ENCODE measurements around the gene KCNN3. TPM values are rescaled to one million over a fixed set of nuclear protein-coding genes. Genes with fewer than 3 reads are reported as not detected.

KCNN3 gene
- total RNA-seq, 1 donor from 2014 or later, result 0.20 TPM

DNA sequence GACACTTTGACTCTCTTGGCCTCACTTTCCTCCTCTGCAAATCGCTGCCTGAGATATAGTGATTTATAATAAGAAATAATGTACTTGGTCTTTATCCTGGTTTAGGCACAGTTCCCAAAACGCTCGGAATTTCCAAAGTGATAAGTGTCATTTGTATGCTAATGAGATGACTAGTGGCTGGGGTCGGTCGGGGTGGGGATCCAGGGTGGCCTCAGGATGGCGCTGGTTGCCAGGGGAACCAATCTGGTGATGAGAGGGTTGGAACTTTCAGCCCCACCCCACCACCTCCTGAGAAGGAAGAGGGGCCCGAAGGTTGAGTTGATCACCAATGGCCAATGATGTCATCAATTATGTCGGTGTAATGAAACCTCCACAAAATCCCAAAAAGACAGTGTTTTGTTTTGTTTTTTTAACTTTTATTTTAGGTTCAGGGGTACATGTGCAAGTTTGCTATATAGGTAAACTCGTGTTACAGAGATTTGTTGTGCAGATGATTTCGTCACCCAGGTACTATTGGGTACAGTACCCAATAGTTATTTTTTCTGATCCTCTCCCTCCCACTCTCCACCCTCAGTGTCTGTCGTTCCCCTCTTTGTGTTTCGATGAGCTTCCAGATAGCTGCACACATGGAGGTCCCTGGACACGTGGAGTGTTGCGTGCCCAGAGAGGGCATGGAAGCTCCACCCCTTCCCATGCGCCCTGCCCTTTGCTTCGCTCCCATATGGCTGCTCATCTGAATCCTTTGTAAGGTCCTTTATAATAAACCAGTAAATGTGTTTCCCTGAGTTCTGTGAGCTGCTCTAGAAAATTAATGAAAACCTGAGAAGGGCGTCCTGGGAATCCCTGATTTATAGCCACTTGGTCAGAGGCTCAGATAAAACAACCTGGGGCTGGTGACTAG lies 97.2 kb downstream of the KCNN3 start:
- no peak for DNase-seq (ENCODE audit: low read depth, low spot score)

DNA sequence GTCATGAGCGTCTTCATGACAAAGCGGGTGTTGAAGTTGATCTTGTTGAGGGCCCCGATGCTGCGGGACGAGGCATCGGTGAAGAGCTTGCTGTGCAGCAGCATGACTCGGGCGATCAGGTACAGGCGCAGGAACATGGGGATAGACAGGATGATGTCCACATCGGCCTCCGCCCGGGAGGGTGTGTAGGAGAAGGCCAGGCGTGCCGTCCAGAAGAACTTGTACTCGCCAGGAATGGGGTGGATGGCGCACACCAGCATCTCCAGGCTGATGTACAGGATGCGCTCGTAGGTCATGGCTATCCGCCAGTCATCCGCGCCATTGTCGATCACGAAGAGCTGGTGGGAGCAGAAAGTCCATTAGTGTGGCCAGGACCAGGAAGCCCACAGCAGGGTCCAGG lies 98.0 kb downstream of the KCNN3 start:
- DNase-seq (ENCODE audit: low read depth, low spot score), result no peak

DNA sequence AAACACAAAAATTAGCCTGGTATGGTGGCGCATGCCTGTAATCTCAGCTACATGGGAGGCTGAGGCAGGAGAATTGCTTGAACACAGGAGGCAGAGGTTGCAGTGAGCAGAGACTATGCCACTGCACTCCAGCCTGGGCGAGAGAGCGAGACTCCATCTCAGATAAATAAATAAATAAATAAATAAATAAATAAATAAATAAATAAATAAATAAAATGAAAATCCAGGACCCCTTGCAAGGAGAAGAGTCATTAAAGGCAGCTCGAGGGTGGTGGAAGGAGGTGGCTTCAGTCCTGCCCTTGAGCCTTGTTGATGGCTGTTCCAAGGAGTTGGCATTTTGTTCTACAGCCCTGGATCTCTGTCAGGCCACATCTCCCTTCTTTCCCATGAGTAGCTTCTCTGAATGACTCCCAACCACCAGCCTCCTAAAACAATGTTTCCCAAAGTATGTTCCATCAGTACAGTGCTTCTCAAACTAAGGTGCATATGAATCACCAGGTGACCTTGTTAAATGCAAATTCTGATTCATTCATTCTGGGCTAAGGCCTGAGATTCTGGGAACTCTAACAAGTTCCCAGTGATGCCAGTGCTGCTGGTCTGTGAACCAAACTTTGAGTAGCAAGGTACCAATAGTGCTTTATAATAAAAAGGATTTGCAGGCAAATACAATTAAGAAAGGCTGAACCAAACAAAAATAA lies 99.0 kb downstream of the KCNN3 start:
- DNase-seq (ENCODE audit: low read depth, low spot score), result no peak

DNA sequence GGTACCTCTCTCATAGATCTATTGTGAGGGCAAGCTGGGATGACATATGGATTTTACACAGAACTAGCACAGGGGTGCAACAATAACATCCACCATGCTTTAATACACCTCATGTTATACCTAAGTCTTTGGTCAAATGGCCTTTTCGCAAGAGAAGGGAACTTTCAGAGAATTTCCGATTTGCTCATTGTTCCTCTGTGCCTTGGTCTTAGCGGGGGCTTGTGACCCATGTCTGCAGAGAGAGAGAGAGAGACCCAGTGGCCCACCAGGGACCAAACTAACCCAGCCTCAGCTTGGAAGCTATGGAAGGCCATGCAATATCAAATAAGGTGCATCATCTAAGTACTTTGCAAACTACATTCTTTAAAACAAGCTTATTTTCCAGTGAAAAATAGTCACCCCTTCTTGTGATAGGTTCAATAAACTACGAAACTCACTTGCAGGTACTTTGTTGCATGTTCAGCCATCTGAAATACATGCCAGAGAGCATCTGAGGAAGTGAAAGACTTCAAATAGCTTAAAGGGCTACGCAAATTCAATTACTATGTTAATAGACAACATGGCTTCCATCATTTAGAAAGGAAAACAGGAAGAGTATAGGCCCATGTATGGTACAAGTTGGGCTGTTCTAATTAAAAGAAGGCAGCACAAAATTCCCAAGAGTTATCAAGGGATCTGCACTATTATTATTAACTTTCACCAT lies 100.7 kb downstream of the KCNN3 start:
- DNase-seq (ENCODE audit: low read depth, low spot score), result no peak

DNA sequence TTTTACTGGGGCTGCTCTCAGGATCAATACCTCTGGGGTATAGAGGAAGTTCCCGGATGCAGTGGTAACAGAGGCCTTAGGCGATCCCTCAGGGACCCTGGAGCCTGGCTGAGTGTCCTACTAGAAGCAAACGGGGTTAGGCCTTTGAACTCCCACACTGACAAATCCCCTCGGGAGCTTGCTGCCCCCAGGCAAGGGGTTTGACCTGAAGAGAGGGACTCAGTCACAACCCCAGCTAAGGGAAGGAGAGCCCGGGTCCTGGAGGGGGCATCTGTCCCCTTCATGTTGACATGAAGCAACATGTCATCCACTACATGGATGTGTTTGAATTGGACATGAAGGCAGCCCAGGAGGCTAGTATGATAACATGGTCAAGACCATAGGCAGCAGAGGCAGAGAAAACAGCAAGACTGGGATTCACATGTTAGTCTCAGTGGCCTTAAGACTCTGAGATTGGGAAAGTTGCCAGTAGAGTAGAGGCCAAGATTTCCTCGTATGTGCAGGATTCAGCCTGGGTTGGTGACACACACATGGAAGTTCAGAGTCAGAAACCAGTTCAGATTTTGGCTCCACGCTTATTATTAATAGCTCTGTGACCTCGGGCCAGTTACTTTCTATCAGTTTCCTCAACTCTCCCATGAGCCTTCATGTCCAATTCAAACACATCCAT lies 101.5 kb downstream of the KCNN3 start:
- DNase-seq (ENCODE audit: low read depth, low spot score), result no peak

DNA sequence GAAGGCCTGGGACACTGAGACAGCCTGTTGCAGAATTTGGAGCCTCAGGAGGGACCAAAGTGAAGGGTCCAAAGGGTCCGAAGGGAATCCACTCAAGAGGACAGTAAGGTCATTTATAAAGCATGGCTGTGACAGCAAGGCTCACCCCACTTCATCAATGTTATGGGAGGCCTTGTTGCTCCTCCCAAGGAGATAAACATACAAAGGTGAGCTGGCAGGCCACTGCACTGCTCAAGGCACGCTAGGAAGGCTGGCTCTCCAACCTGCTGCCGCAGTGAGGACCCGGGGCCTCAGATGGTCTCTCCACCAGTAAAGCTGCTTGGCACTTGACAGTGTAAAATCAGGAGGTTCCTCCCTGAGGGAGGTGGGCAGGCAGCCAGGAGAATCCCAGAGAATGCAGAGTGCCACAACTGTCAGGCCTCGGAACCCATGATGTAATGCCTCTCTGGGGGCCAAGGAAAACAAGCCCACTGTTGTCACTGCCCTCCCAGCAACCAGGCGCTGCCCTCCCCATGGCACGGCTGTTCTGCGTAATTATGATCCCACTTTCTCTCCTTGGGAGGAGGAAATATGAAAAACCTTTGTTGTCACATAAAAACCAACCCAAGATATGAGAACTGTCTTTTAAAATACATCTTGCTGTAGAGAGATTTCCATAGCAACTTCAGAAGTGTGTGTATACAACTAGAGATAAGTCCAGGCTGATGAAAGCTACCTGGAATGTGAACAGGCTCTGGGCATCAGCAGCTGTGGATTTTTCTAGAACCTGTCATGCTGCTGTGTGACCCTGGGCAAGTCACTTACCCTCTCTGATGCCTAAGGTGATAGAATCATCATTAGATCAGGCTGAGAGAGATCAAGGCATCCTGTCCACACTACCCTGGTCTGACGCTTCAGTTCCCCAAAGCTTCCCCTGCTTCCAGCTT lies 102.5 kb downstream of the KCNN3 start:
- no peak for DNase-seq (ENCODE audit: low read depth, low spot score)

DNA sequence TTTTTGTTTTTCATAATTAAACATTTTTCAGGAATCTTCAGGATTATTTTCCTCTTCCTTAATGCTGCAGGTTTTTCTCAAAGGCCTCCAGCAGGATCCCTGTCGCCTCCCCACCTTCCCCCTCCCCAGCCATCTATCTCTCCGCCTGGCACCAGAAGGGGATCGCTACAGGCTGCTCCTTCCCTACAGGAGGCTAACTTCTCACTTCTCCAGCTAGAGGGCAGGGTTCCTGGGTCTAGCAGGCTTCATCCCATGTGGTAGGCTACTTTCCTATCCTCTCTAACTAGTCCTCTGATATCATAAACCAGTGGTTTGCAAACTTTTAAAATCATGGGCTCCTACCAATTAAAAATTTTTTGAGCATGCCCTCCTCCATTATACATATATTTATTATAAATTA lies 104.1 kb downstream of the KCNN3 start:
- no peak for DNase-seq (ENCODE audit: low read depth, low spot score)

DNA sequence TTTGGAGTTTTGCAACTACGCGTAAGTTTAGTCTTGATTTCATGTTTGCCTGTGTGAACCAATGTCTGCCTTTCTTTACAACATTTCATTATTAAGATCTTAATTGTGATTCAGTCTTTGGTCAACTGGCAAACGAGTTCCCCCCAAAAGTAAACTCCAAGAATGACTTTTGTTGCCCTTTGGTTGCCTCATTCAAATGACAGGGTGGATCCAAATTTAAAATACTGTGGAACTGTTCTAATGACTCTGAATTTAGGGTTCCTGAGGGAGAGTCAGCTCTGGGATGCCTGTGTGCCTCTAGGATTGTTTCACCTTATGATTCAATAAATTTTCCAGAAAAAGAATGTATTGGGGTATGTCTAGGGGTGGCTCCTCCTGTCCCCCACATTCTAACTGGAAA lies 105.3 kb downstream of the KCNN3 start:
- DNase-seq (ENCODE audit: low read depth, low spot score), result no peak

DNA sequence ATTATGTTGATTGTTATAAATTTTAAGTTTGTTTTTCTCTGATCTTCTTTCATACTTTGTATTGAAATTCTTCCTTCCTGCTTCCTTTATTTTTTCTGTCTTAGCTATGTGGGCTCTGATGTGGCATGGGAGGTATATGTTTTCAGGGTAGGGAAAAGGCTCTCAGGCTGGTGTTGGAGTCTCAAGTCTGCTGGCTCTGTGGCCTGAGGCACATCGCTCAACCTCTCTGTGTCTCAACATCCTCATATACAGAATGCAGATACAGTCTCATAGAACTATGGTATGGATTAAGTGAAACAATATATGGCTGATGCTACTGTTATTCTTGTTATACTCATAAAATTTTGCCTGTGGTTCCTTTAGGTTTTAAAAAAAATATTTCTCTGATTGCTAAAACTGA lies 105.9 kb downstream of the KCNN3 start:
- no peak for DNase-seq (ENCODE audit: low read depth, low spot score)

DNA sequence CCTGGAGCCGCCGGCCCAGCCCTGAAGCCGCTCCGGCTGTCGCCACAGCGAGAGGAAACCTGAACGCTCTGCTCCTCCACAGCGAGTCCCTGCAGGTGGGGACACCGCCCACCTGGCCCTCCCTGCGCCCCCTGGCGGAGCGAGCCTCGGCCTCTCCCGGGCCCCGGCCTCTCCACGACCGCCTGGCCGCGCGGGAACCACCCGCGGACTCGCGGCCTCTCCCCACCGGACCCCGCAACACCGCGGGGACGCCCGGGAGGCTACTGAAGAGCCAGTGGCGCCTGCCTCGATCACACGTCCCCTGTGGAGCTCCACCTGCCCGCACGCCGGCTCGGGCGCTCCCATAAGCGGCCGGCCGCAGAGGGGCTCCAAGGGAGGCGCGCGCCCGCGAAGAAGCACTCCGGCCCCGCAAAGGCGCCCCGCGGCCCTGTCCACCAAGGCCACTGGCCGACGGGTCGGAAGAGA lies 109.6 kb downstream of the KCNN3 start:
- no peak for DNase-seq (ENCODE audit: low read depth, low spot score)

DNA sequence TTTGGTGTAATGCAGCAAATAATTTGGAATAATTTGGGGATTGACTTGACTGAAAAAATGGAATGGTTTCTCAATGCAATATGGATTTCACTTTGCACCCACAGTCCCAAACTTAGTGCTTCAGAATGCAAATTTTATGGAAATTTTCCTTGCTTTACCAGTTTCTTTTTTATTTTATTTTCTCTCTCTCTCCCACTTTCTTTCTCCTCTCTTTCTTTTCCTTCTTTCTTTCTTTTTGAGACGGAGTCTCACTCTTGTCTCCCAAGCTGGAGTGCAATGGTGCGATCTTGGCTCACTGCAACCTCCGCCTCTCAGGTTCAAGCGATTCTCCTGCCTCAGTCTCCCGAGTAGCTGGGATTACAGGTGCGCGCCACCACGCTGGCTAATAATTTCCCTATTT lies 110.3 kb downstream of the KCNN3 start:
- no peak for DNase-seq (ENCODE audit: low read depth, low spot score)

DNA sequence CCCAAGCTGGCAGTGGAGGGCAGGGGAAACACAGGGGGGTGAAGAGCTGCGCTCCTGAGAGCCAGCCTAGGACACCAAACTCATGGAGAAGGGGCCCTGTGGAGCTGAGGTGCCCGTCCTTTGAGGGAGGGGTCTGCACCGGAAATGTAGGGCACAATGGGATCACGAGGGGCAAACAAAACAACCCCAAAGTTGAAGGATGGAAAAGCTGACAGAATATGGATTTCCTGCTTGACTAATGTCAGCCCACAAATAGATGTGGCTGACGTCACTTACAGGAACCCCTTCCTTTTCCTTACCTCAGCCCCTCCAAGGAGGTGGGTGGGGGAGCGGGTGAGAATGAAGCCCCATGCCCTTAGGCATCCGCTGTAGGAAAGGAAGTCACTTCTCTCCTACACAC lies 110.9 kb downstream of the KCNN3 start:
- DNase-seq (ENCODE audit: low read depth, low spot score), result no peak

DNA sequence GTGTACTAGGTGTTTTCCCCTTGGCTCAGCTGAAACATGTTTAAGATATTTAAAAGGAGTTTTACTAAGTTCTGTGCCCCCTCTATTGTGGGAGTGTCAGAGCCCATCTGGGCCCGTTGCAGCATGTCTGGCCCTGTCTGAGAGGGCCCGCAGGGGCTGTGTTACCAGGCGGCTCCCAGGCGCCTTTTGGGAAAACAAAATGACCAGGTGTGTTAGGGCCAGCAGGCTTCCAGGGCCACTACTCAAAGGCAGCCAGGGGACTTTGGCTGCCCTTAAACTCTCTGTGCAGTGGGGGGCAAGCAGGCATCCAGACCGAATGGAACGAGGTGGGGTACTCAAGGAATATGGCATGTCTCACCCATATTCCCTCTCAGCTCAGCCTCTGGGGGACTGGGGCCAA lies 111.7 kb downstream of the KCNN3 start:
- DNase-seq (ENCODE audit: low read depth, low spot score), result no peak

DNA sequence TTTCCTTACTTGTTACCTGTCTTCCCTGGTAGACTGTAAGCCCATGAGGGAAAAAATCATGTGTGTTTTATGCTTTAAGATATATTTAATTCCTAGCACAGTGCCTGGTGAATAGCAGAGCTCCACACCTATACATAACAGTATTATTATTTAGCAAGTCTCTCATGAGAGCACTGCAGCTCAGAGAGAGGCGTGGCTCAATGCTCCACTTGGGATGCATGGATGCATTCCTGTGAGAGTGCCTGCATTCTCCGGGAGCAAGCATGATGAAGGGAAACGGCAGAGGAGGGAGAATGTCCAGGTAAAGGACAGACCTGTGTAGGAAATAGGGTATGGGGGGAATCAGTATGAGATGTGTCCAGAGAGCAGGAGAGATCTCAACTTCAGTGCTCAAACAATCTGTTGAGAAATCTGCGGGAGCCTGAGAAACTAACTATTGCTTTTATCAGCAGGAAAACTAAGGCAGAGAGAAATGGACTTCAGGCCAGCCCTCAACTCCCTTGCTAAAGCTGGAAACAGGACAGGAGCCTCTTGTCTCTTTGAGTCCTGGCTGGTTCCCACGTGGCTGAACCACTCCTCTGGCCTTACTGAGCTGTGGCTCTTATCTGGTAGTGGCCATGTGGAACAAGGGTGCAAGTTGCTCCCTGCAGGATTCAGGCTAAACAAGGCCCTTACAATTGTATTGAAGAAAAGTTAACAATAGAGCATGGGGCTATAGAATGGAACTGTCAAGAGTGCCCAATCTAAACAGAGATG lies 113.1 kb downstream of the KCNN3 start:
- DNase-seq (ENCODE audit: low read depth, low spot score), result no peak

DNA sequence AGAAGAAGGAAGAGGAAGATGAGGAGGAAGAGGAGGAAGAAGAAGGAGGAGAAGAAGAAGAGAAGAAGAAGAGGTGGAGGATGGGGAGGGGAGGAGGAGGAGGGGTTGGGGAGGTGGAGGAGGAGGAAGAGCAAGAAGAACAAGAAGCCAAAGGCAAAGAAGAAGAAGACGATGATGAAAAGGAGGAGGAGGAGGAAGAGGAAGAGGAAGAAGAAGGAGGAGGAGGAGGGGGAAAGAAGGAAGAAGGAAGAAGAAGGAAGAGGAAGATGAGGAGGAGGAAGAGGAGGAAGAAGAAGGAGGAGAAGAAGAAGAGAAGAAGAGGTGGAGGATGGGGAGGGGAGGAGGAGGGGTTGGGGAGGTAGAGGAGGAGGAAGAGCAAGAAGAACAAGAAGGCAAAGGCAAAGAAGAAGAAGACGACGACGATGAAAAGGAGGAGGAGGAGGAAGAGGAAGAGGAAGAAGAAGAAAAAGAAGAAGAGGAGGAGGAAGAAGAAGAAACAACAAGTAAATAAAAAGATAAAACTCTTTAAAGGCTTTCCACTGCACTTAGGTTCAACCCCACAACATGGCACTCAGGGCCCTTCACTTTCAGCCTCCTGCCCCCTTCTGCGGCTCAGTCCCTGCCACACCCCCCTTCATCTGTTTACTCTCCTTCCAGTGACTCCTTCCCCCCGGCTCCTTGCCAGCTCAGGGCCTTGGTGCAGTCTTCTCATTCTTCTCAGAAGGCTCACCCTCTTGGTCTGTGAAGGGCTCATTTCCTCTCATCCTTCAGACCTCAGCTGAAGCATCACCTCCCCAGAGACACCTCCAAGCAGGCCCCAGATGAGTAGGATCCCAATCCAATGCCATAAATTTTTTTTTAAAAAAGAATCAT lies 114.0 kb downstream of the KCNN3 start:
- no peak for DNase-seq (ENCODE audit: low read depth, low spot score)

DNA sequence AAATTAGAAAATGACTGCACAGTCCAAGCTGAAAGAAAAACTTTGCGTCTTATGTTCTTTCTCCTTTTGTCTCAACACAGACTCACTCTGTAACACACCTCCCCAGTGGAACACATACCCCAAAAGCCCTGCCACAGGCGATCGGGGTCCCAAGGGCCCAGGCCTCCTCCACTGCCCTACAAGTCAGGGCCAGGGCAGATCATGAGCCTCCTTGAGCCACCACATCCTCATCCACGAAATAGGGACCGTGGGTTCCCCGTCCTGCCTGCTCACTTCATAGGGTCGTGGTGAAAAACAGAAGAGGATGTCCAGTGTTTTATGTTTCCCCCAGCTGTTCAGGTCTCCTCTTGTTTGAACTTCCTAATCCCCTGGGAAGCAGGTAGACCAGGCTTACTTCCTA lies 116.7 kb downstream of the KCNN3 start:
- DNase-seq (ENCODE audit: low read depth, low spot score), result no peak

DNA sequence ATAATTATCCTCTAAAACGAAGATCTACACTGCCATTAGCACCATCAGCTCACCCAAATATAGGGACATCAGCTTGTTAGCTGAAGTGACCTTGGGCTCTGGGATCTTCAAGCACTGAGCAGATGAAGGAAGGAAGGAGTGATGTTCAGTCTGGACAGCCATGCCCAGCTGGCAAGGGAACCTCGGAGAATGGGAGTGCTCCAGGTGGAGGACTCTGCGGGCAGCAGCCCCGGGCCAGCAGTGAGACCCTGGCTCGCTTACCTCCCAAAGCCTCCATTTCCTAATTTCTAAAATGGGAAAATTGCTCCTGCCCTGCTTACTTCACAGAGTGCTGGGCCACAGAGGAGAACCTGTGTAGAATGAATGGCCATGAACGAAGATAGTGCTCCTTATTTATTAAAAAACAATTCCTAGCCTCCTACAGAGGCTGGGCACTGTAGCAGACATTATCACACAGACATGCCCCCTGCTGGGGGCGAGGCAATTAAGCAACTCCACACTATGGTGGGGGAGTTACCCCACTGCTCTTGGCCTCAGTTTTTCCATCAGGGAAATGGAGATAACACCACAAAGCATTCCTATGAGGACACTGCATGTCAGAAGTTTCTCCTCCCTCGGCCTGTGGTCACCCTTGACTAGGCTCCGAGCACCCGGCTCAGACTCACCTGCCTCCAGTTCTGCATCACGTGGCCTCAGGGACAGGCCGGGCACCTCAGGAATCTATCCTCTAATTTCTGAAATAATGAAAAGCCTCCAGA lies 117.6 kb downstream of the KCNN3 start:
- DNase-seq (ENCODE audit: low read depth, low spot score), result no peak

DNA sequence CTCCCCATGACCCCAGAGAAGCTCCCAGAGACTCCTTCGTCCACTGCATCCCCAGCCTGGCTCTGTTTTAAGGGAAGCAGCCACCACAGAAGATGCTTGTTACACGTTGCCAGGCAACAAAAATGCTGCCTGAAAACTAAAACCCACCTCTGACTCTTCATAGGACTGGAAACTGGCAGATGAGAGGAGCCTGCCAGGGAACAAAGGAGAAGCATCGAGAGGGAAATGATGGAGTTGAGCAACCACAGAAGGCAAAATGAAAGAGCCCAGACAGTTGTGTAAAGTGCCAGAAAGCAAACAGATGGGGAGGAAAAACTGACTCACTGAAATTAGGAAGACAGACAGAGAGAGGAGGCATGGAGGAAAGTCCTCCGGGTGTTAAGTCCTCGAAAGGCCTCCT lies 118.4 kb downstream of the KCNN3 start:
- no peak for DNase-seq (ENCODE audit: low read depth, low spot score)

Data from pulmonary artery endothelial cell (primary cell).